ENCODE data around the gene HOXB6.

DNA sequence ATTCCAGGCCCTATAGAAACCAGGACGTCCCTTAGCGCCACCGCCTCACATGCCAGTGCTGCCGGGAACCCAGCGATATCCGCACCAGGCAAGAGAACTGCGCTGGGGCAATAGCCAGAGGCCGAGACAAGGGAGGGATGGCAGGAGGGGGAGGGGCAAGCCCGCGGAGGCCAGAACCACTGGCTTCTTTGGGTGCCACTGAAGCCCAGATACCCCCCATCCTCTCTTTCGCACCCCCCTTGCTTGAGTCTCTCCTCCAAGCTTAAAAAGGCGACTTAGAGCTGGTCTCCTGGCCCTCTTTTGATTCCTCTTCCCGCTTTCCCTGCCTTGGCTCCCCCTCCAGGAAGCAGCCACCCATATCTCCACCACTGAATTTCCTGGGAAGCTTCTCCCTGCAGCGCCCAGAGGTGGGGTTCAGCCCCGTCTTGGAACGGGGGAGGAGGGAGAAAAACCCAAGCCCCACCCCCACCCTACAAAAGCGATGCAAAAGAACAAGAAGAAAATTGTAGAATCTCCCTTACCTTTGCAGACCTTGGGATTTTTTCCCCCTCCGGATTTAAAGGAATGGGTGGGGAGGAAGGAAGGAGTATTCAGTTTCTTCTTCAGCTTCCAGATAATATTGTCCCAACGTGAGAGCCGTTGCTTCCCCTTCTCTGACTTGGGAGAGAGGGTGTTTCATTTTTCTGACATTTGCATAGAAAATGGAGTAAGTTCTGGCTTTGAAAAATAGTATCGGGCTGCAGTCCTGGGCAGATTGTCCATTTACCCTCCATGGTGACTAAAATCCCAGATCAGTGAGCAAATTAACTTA lies 622 bp downstream of the HOXB6 start:
- TF ChIP-seq, protein P1, sequence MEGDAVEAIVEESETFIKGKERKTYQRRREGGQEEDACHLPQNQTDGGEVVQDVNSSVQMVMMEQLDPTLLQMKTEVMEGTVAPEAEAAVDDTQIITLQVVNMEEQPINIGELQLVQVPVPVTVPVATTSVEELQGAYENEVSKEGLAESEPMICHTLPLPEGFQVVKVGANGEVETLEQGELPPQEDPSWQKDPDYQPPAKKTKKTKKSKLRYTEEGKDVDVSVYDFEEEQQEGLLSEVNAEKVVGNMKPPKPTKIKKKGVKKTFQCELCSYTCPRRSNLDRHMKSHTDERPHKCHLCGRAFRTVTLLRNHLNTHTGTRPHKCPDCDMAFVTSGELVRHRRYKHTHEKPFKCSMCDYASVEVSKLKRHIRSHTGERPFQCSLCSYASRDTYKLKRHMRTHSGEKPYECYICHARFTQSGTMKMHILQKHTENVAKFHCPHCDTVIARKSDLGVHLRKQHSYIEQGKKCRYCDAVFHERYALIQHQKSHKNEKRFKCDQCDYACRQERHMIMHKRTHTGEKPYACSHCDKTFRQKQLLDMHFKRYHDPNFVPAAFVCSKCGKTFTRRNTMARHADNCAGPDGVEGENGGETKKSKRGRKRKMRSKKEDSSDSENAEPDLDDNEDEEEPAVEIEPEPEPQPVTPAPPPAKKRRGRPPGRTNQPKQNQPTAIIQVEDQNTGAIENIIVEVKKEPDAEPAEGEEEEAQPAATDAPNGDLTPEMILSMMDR (IDR thresholded peaks at IDR 0.05), result no peak
- no peak for TF ChIP-seq POLR2A (IDR thresholded peaks at IDR 0.05)

Measured in thyroid gland (tissue), 4 donors.